T-helper 2 cell (primary cell): ENCODE measurements around the gene CHMP3.
"Not testable (repeated sequence)": the region's sequence is repeated elsewhere in the genome, so short reads cannot be mapped to it uniquely, and the experiment has no call there.

Experiments used
- DNase-seq, 5 experiments: peaks; one replicate each; pipeline versions ENCODE4 v3.0.0 to v3.0.0-alpha.2; 2012 to 2022

CHMP3 gene

DNA sequence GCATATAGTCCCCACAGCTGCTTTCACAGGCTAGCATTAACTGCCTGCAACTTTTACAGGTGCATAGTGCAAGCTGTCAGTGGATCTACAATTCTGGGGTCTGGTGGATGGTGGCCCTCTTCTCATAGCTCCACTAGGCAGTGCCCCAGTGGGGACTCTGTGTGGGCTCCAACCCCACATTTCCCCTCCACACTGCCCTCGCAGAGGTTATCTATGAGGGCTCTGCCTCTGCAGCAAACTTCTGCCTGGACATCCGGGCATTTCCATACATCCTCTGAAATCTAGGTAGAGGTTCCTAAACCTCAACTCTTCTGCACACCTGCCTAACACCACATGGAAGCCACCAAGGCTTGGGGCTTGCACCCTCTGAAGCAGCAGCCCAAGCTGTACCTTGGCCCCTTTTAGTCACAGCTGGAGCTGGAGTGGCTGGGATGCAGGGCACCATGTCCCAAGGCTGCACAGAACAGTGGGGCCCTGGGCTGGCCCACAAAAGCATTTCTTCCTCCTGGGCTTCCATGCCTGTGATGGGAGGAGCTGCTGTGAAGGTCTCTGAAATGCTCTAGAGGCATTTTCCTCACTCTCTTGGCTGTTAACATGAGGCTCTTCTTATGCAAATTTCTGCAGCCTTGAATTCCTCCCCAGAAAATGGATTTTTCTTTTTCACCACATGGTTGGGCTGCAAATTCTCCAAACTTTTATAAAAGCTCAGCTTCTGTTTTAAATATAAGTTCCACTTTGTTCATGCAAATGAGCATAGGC, 62.7 kb downstream of the CHMP3 start:
- DNase-seq, result peak in 1 of 5 experiments; percentile 38

DNA sequence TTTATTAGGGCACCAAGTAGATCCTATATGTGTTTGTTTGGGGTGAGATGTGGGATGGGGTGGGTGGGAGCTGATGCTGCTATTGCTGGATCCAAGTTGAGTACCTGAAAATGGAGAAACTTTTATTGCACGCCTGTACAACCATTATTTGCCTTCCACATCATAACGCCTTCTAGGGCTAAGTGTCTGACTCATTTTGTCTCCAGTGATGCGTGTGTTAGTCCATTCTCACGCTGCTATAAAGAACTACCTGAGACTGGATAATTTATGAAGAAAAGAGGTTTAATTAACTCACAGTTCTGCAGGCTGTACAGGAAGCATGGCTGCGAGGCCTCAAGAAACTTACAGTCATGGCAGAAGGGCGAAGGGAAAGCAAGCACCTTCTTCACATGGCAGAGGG, 63.9 kb downstream of the CHMP3 start:
- DNase-seq, result peak in 1 of 5 experiments; percentile 7

GRCh38 chr2:86498468-86499260, 64.6 kb downstream of the CHMP3 start:
- DNase-seq, result no peak

DNA sequence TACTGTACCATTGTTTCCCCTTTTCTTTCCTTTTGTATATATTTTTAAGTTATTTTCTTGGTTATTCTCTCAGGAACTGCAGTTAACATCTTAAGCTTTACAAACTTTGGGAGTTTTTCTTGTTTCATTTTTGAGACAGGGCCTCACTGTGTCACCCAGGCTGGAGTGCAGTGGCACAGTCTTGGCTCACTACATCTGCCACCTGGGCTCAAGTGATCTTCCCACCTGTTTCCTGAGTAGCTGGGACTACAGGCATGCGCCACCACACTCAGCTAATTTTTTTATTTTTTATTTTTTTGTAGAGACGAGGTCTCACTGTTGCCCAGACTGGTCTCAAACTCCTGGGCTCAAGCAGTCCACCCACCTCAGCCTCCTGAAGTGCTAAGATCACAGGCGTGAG, 66.9 kb downstream of the CHMP3 start:
- not testable (repeated sequence) for DNase-seq

DNA sequence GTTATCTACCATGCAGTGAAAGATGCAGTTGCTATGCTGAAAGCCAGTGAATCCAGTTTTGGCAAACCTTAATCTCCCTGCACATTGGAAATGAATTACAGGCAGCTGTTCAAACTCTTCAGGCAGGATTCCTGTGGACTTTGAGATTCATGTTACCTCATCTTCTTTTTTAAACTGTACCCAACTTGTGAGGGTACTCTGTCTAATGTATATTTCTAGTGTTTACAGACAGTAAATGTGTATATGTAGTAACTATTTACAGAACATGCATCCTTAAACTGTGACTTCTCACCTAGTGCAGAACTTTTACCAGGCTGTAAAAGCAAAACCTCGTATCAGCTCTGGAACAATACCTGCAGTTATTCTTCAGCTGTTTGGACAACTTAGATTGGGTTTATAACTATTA, 71.2 kb downstream of the CHMP3 start:
- no peak for DNase-seq

DNA sequence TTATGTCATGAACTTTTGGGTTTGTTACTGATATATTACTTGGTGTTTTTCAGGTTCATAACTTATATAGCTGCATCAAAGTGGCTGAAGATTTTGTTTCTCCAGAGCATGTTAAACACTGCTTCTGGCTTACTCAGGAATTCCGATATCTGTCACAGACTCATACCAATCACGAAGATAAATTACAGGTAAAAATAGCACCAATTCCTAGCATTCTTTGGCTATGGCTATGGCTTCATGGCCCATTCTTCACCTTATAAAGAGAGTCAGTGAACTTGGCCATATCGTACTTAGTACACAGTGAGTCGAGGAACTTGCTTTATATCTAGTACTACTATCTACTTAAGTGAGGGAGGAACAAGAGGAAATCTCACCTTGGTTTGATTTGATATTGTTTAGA, 72.2 kb downstream of the CHMP3 start:
- no peak for DNase-seq

GRCh38 chr2:86490245-86490644, 73.0 kb downstream of the CHMP3 start:
- DNase-seq, result no peak

- no peak for DNase-seq
These were observed 73.7 kb downstream of the CHMP3 start for GRCh38 chr2:86489542-86489941.

GRCh38 chr2:86488561-86489250, 74.5 kb downstream of the CHMP3 start:
- no peak for DNase-seq

DNA sequence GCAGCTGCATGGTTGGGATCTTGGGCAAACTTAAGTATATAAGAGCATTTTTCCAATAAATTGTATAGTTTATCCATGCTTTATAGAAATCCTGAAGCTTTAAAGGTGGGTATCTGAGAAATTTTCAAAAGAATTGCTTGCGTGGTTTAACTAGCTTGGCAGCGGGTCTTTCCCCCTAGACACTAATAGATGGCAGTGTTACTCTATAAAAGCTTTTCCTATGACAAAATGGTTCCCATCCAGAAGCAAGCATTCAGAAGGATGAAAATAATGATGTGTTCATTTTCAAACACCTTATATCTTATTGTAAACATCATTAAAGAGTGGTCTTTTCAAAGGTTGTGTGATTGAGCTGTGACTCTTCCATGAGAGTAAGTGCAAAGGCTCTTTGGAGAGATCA, 76.2 kb downstream of the CHMP3 start:
- DNase-seq, result peak in 1 of 5 experiments; percentile 4

DNA sequence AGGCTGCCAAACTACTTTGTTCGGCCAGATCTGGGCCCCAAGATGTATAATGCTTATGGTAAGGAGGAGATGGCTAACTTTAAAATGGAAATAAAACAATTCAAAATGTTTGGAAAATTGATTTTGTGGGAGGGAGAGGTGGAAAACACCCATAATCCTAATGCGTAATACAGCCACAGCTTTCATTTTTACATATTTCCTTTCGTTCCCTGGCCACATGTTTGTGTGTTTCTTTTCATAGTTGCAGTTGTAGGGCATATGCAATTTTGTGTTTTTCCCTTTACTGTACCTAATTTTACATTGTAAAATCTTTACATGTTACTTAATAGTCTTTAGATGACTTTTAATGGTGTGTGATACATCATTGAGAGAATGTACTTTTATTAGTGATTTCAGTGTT, 77.4 kb downstream of the CHMP3 start:
- DNase-seq, result no peak

- DNase-seq, result no peak
These were observed 78.1 kb downstream of the CHMP3 start for GRCh38 chr2:86485103-86485502.

DNA sequence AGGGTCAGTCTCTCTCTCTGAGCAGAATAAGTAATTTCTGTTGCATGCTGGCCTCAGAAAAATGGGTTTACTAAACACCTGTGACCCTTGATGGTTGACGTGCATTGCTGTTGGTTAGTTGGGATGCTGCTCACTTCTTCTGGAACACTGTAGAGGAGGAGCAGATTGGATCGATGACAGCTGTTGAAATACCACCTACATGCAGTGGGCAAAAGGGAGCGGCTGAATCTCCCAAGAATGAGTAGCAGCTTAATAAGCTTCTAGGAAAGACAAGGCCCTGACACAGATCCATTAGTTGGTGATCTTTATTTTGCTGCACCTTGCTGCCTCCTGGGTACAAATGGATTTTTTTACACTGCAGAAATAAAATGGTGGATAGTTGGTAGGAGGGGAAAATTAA, 78.9 kb downstream of the CHMP3 start:
- DNase-seq, result no peak

DNA sequence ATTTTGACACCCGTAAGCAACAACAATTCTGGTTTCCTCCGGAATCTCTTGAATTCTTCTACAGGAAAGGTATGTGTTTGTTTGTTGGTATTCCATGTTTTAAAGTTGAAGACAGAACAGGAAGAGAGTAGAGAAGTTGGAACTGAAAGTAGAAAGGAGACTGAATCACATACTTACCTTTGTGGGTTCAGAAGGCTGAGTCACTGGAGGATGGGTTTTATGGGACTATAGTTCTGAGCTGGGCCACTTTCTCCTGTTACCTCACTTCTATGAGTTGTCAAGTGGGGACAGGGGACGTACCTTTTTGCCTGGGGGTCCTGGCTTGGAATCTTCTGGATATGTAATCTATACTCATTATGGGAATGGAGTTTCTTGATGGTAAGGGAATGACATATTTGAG, 81.2 kb downstream of the CHMP3 start:
- no peak for DNase-seq

DNA sequence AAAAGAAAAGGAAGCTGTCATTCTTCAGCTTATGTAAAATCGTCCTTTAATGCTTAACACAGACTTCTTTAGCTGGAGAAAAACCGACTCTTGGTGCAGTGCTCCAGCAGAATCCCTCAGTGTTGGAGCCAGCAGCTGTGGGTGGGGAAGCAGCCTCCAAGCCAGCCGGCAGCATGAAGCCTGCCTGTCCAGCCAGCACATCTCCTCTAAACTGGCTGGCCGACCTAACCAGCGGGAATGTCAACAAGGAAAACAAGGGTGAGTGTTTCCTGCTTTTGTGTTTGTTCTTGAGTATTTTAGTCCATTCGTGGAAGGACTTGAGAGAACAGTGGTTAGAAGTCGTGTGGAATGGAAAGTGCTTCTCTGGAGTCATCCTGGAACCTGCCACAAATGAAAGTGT, 83.1 kb downstream of the CHMP3 start:
- DNase-seq, result no peak

- DNase-seq, result no peak
These were observed 85.9 kb downstream of the CHMP3 start for GRCh38 chr2:86477349-86477748.

- no peak for DNase-seq
These were observed 86.3 kb downstream of the CHMP3 start for GRCh38 chr2:86476918-86477317.

DNA sequence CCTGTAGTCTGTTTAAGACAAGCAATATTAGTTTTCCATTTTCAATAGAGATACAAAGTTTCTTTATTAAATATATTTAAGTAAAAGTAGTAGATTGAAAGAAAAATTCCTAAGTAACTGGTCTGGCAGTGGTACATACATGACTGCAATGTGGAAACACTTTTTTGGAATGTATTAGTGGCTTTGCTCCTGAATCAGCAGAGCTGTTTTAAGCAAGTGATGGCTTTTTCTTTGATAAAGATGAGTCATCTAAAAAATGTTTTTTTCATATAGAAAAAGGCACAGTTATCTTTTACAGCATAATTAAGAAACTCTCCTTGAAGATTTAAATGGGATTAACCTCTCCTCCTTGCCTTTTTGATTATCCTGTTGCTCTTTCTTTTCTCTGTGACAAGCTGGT, 87.2 kb downstream of the CHMP3 start:
- DNase-seq, result no peak

DNA sequence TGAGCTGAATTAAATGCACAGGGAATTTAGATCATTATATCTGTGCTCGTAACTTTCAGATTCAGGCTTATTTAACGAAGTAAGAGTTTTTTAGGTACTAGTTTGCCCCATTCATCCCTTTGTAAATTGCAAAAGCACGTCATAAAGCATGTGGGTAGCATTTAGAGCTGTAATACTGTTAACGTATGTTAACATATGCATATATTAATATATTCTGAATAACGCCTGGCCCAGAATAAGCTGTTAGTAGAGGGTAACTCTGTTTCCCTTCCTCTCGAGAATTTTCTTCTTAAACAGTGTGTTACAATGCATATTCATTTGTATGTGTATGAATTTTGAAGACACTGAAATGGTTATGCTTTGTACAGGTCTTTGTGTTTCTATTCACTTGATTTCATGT, 91.6 kb downstream of the CHMP3 start:
- DNase-seq, result no peak

- DNase-seq, result no peak
These were observed 92.4 kb downstream of the CHMP3 start for GRCh38 chr2:86470890-86471289.

DNA sequence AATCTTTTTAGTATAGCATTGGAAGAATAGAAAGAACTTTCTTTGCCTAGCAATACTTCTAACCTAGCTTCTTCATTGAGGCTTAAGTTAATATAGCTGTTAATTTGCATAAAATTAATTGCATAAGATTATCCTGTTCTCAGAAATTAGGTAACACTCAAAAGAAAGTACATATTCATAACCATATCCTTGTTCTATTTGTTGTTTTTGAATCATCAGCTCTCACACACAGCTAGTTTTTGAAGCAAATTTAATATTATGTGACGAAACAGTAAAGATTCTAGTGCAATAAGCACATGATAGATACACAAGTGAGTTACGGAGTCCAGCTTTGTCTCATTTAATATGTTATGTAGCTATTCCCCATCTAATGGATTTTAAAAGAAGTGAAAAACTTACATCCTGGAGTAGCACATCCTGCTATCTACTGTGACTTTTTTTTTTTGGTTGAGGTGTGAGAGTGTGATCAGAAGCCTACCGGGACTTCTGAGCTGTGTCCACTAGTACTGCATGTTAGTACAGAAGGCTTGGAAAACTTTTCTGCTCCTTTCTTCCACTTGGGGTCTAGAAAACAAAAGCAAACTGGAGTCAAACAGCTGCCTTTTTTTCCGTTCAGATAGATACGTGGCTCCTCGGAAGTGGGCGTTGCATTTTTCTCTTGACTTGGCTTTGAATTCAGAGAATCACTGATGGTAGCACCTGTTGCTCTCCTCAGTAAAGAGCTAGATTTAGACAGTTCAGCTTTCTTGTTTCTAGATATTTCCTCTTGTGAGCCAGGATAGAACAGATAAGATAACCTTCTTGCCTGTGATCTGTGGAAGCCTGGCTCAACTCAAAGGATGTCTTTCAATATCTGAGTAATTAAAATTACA, 94.8 kb downstream of the CHMP3 start:
- DNase-seq, result peak in 1 of 5 experiments; percentile 63

DNA sequence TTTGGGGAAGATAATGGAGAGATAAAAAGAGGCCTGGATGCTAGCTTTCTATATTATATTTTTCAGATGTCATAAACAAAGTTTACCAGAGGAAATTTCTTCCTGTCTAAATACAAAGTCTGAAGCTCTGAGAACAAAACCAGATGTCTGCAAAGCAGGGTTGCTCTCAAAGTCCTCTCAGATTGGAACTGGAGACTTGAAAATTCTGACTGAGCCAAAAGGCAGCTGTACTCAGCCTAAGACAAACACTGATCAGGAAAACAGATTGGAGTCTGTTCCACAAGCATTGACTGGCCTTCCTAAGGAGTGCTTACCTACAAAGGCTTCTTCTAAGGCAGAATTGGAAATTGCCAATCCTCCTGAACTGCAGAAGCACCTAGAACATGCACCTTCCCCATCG, 96.9 kb downstream of the CHMP3 start:
- no peak for DNase-seq

GRCh38 chr2:86464652-86465051, 98.6 kb downstream of the CHMP3 start:
- DNase-seq, result no peak
